Stomach (tissue), 9 donors: ENCODE data around the gene CSN2. TPM values are rescaled to one million over a fixed set of nuclear protein-coding genes. Genes with fewer than 3 reads are reported as not detected.

Source experiments
- DNase-seq, 2 donors: peaks; one replicate each; pipeline versions ENCODE4 v3.0.0 to v3.0.0-alpha.2; 2013 to 2019
- H3K27ac ChIP-seq, 5 donors: fragments of 200-600 bp in 4 of 5; sonication (generic) in 4 of 5; one replicate each; pipeline ENCODE4 v1.5.1; 2013 to 2019; ENCODE audit warnings: mild to moderate bottlenecking in 1 of 5, moderate library complexity in 1 of 5
- H3K27me3 ChIP-seq, 3 donors: fragments of 200-600 bp; sonication (generic); one replicate each; pipeline ENCODE4 v1.5.1; 2017 to 2019; ENCODE audit warnings: mixed run types in 1 of 3
- H3K36me3 ChIP-seq, 4 donors: fragments of 200-600 bp; sonication (generic); 1 replicate in 3 of 4; 2 replicates in 1 of 4; pipeline ENCODE4 v1.5.1; 2016 to 2019
- H3K4me1 ChIP-seq, 4 donors: fragments of 200-600 bp; sonication (generic); one replicate each; pipeline ENCODE4 v1.5.1; 2016 to 2019
- H3K4me3 ChIP-seq, 4 donors: fragments of 200-600 bp; sonication (generic) in 3 of 4; one replicate each; pipeline ENCODE4 v1.5.1; 2016 to 2019; ENCODE audit warnings: mild to moderate bottlenecking in 1 of 4
- H3K9me3 ChIP-seq, 4 donors: fragments of 200-600 bp; sonication (generic); one replicate each; pipeline ENCODE4 v1.5.1; 2016 to 2019
- EP300 ChIP-seq: sonication (generic); formaldehyde crosslinking; IDR thresholded peaks from one replicate; pipeline ENCODE4 v1.6.1; 2017; ENCODE audit warnings: antibody characterized with exemption
- POLR2A ChIP-seq, 4 donors: fragments of 450-650 bp; IDR thresholded peaks; one replicate each; pipeline ENCODE4 v1.6.1; 2016; ENCODE audit warnings: antibody characterized with exemption in 4 of 4, control low read depth in 2 of 4, mild to moderate bottlenecking in 1 of 4, moderate library complexity in 1 of 4
- POLR2AphosphoS5 ChIP-seq, 3 donors: sonication (generic); formaldehyde crosslinking; IDR thresholded peaks; one replicate each; pipeline ENCODE4 v1.6.1; 2016; ENCODE audit warnings: antibody characterized with exemption in 3 of 3
- WGBS, 5 donors: extraction: QIAGEN DNeasy Blood & Tissue Kit in 3 of 5; methylation state at CpG; one replicate each; pipeline versions ENCODE4 v1.1.5 to v1.1.7; 2013 to 2018; 5-methylcytosine and 5-hydroxymethylcytosine counted together
- intact Hi-C: fragments of 100-400 bp; cut with DNase I; formaldehyde crosslinking; loops from one replicate; pipeline ENCODE4 v1.15.1; 2023; ENCODE audit warnings: low total_unique reads
- polyA plus RNA-seq, 3 donors: library from polyadenylated mRNA; stranded (reverse); fragments of 200-250 nt; gene quantifications; one replicate each; pipeline ENCODE4 v1.2.3, GENCODE V29; 2013
- total RNA-seq, 5 donors: library from RNA; depleted of rRNA; stranded (reverse); fragments of >200 nt; gene quantifications; one replicate each; pipeline versions ENCODE4 v1.1.0 to v1.2.3, GENCODE V29; 2014 to 2016
- TF ChIP-seq, protein P1 (sequence below), 7 experiments: fragments of 450-650 bp in 4 of 7; fragments of 200-600 bp in 3 of 7; sonication (generic) in 3 of 7; IDR thresholded peaks; one replicate each; pipeline ENCODE4 v1.5.1; 2016 to 2019; ENCODE audit warnings: antibody characterized with exemption in 7 of 7, control low read depth in 2 of 7, mild to moderate bottlenecking in 1 of 7
- donor health status: healthy with polysubstance abuse.
- donor health status: Bipolar disorder and iron deficiency.
- donor health status: healthy.

The CSN2 gene
- total and polyA plus RNA-seq, 8 donors = not detected

DNA sequence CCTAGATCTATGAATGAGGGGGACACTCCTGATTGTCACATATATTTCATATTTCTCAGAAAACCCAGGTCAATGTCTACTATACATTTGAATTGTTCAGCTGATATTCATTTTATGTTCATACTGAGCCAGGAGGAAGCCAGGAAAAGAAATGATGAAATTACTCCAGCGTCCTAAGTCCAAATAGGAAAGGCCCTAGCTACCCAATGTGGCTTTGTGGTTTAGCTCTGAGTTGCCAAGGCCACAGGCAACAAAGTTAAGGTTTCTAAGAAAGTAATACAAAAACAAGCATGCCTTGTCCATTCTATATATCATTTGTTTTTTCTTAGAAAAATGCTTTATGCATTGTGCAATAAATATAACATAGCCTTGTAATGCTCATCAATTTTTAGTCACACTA is 4.5 kb upstream of the CSN2 start:
- Histone ChIP-seq H3K4me3 (no peak overlapping the region), H3K27ac (no peak overlapping the region), H3K27me3 (no peaks in the 10 kb centered on the region), H3K36me3 (no peaks in the 10 kb centered on the region), H3K9me3 (no peaks in the 10 kb centered on the region), H3K4me1 (no peaks in the 10 kb centered on the region)
- intact Hi-C loops = no loop called here
- TF ChIP-seq, protein P1, sequence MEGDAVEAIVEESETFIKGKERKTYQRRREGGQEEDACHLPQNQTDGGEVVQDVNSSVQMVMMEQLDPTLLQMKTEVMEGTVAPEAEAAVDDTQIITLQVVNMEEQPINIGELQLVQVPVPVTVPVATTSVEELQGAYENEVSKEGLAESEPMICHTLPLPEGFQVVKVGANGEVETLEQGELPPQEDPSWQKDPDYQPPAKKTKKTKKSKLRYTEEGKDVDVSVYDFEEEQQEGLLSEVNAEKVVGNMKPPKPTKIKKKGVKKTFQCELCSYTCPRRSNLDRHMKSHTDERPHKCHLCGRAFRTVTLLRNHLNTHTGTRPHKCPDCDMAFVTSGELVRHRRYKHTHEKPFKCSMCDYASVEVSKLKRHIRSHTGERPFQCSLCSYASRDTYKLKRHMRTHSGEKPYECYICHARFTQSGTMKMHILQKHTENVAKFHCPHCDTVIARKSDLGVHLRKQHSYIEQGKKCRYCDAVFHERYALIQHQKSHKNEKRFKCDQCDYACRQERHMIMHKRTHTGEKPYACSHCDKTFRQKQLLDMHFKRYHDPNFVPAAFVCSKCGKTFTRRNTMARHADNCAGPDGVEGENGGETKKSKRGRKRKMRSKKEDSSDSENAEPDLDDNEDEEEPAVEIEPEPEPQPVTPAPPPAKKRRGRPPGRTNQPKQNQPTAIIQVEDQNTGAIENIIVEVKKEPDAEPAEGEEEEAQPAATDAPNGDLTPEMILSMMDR (IDR thresholded peaks at IDR 0.05) = no peak
- TF ChIP-seq EP300 = no peak
- no peak for TF ChIP-seq POLR2A (IDR thresholded peaks at IDR 0.05)
- TF ChIP-seq POLR2AphosphoS5 (IDR thresholded peaks at IDR 0.05) = no peak
- DNase-seq = no peak
- 60 to 74% (median 66%) methylated on average over 1 of the region's 1 CpG for WGBS, 5 donors

GRCh38 chr4:69957209-69957608 is 8.3 kb downstream of the CSN2 start:
- no peaks in the 10 kb centered on the region for H3K36me3 ChIP-seq
- no peaks in the 10 kb centered on the region for H3K27me3 ChIP-seq
- no peaks in the 10 kb centered on the region for H3K4me1 ChIP-seq
- DNase-seq = no peak
- H3K27ac ChIP-seq = no peak overlapping the region
- H3K4me3 ChIP-seq = no peak overlapping the region
- no peaks in the 10 kb centered on the region for H3K9me3 ChIP-seq
- TF ChIP-seq POLR2AphosphoS5 (IDR thresholded peaks at IDR 0.05) (no peak), POLR2A (IDR thresholded peaks at IDR 0.05) (no peak), EP300 (no peak)
- TF ChIP-seq, protein P1 (IDR thresholded peaks at IDR 0.05) = no peak
- intact Hi-C loops = no loop called here
- 92 to 100% (median 98%) methylated on average over 1 of the region's 1 CpG for WGBS, 5 donors

DNA sequence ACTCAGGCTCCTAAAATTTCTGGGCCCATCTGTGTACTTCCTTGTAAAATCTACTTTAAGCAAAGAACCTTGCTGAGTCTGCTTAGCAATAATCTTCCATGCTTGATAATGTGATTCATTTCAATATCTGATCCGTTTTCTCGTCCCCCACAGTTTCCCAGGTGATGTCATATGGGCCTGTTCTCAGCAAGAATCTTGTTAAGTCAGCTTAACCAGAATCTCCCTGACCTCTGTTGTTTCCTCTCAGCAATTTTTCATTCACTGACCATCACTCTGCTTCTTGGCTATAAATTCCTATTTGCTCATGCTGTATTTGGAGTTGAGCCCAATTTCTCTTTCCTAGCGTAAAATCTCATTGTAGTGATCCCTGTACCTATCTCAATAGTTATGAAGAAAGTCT is 13.9 kb downstream of the CSN2 start:
- Histone ChIP-seq H3K27me3 (no peaks in the 10 kb centered on the region), H3K4me1 (no peaks in the 10 kb centered on the region), H3K27ac (no peak overlapping the region), H3K36me3 (no peaks in the 10 kb centered on the region), H3K4me3 (no peak overlapping the region), H3K9me3 (no peaks in the 10 kb centered on the region)
- intact Hi-C loops = no loop called here
- WGBS, 5 donors = 69 to 84% (median 82%) methylated on average over 3 of the region's 3 CpGs
- no peak for DNase-seq
- TF ChIP-seq EP300 (no peak), POLR2A (IDR thresholded peaks at IDR 0.05) (no peak), POLR2AphosphoS5 (IDR thresholded peaks at IDR 0.05) (no peak)
- TF ChIP-seq, protein P1 (IDR thresholded peaks at IDR 0.05) = no peak

DNA sequence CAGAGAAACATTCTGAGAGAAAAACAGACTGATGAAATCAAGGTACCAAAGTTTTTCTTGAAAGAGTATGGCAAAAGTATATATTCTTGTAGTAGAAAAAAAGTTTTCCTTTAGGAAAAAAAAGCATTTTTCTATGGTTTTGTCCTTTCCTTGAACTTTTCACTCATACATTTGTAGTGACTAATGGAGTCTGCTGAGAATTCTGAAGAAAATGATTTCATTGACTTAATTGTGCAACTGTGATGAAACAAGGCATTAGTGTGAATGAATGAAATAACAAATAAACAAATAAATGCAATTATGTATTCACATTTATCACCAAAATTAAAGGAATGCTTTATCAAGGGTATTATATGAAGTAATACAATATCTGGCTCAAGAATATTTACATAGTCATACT is 29.0 kb downstream of the CSN2 start:
- Histone ChIP-seq H3K27ac (no peak overlapping the region), H3K4me1 (no peaks in the 10 kb centered on the region), H3K9me3 (no peaks in the 10 kb centered on the region), H3K27me3 (no peaks in the 10 kb centered on the region), H3K4me3 (no peak overlapping the region), H3K36me3 (no peaks in the 10 kb centered on the region)
- intact Hi-C loops = no loop called here
- TF ChIP-seq EP300 (no peak), POLR2AphosphoS5 (IDR thresholded peaks at IDR 0.05) (no peak), POLR2A (IDR thresholded peaks at IDR 0.05) (no peak)
- TF ChIP-seq, protein P1 (IDR thresholded peaks at IDR 0.05) = no peak
- DNase-seq = no peak
